ENCODE measurements around the gene CAMTA1.

DNA sequence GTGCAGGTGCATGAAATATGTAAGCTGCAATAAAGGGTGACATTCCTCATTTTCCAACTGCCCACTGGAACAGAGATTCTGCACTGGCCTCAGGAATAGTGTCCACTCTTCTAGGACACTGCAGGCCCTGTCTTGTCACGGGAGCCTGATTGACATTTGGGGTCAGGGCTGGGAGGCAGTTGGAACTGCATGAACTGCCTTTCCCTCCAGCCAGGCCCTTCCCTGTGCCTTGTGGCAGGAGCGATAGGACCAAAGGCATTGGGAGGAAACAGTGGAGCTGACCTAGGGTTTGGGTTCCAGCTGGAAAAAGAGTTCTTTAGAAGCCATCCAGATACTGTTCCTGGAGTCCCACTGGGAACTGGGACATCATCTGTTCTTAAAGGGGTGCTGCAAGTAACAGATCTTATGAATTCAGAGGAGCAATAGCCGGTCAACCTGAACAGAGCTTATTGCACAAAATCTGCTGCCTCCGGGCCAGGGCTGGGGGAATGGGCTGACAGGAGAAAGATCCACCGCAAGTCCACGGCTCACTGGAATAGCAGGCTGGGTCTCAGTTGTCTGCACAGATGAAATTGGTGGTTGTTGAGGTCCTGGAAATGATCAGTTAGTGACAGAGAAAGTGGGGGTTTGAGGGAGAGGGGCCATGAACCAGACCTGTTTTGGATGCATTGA is 451.7 kb downstream of the CAMTA1 start:
- TF ChIP-seq, protein P1, sequence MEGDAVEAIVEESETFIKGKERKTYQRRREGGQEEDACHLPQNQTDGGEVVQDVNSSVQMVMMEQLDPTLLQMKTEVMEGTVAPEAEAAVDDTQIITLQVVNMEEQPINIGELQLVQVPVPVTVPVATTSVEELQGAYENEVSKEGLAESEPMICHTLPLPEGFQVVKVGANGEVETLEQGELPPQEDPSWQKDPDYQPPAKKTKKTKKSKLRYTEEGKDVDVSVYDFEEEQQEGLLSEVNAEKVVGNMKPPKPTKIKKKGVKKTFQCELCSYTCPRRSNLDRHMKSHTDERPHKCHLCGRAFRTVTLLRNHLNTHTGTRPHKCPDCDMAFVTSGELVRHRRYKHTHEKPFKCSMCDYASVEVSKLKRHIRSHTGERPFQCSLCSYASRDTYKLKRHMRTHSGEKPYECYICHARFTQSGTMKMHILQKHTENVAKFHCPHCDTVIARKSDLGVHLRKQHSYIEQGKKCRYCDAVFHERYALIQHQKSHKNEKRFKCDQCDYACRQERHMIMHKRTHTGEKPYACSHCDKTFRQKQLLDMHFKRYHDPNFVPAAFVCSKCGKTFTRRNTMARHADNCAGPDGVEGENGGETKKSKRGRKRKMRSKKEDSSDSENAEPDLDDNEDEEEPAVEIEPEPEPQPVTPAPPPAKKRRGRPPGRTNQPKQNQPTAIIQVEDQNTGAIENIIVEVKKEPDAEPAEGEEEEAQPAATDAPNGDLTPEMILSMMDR (IDR thresholded peaks at IDR 0.05; ENCODE audit: insufficient read depth, low read length, poor library complexity, severe bottlenecking), result no peak
- no peak for TF ChIP-seq EZH2phosphoT487 (conservative IDR thresholded peaks at IDR 0.05; ENCODE audit: low read length)

Data from SU-DHL-6 (cell line).